Measurements from ENCODE around the gene SLC9A8.

DNA sequence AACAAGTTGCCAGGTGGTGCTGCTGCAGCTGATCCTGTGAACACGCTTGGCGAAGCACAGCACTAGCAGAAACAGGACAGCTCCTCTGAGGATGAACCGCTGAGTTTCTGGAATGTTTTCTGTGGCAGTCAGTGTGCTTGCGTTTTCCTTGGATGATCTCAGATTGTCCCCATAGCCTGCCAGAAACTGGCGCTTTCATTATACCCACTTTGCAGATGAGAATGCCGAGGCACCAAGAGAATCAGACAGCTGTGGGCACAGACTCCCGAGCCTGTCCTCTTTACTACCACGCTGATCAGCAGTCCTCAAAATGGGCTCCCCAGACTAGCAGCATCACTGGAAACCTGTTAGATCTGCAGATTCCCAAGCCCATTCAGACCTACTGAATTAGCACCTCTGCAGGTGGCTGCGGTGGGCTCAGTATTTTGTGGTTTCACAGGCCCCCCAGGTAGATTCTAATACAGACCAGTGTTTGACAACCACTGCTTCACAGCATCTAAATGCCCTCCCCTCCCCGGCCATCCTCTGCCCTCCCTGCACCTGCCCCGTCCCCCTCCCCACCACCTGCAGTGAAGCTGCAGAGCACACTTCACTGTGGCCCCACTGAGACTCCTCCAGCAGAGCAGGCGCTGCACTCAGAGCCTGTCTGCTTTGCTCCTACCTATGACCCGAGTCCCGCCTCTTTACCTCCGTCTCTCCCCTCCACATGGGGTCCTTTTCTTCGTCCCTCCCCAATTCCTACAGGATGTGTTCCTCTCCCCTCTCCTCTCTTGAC, 73.1 kb downstream of the SLC9A8 start:
- TF ChIP-seq EP300 (IDR thresholded peaks at IDR 0.05; ENCODE audit: borderline replicate concordance in 1 of 2, low read depth in 2 of 2, low read length in 2 of 2) (no peak), POLR2AphosphoS5 (IDR thresholded peaks at IDR 0.05; ENCODE audit: low read depth, low read length) (no peak), POLR2A (IDR thresholded peaks at IDR 0.05; ENCODE audit: control extremely low read depth in 1 of 2, low read depth in 2 of 2, low read length in 2 of 2) (no peak), NRF1 (IDR thresholded peaks at IDR 0.05; ENCODE audit: low read depth, low read length) (no peak), EGR1 (IDR thresholded peaks at IDR 0.05; ENCODE audit: borderline replicate concordance, low read depth, low read length) (no peak)
- TF ChIP-seq, protein P1, sequence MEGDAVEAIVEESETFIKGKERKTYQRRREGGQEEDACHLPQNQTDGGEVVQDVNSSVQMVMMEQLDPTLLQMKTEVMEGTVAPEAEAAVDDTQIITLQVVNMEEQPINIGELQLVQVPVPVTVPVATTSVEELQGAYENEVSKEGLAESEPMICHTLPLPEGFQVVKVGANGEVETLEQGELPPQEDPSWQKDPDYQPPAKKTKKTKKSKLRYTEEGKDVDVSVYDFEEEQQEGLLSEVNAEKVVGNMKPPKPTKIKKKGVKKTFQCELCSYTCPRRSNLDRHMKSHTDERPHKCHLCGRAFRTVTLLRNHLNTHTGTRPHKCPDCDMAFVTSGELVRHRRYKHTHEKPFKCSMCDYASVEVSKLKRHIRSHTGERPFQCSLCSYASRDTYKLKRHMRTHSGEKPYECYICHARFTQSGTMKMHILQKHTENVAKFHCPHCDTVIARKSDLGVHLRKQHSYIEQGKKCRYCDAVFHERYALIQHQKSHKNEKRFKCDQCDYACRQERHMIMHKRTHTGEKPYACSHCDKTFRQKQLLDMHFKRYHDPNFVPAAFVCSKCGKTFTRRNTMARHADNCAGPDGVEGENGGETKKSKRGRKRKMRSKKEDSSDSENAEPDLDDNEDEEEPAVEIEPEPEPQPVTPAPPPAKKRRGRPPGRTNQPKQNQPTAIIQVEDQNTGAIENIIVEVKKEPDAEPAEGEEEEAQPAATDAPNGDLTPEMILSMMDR (IDR thresholded peaks at IDR 0.05; ENCODE audit: control extremely low read depth in 1 of 3, insufficient read depth in 1 of 3, low read depth in 1 of 3, low read length in 3 of 3), result no peak

All from H1 (cell line).